Stomach (tissue), 9 donors: ENCODE data around the gene RBM15. TPM values are rescaled to one million over a fixed set of nuclear protein-coding genes. Genes with fewer than 3 reads are reported as not detected.

Source experiments
- DNase-seq, 2 donors: peaks; one replicate each; pipeline versions ENCODE4 v3.0.0 to v3.0.0-alpha.2; 2013 to 2019
- H3K27ac ChIP-seq, 5 donors: fragments of 200-600 bp in 4 of 5; sonication (generic) in 4 of 5; one replicate each; pipeline ENCODE4 v1.5.1; 2013 to 2019; ENCODE audit warnings: mild to moderate bottlenecking in 1 of 5, moderate library complexity in 1 of 5
- H3K27me3 ChIP-seq, 3 donors: fragments of 200-600 bp; sonication (generic); one replicate each; pipeline ENCODE4 v1.5.1; 2017 to 2019; ENCODE audit warnings: mixed run types in 1 of 3
- H3K36me3 ChIP-seq, 4 donors: fragments of 200-600 bp; sonication (generic); 1 replicate in 3 of 4; 2 replicates in 1 of 4; pipeline ENCODE4 v1.5.1; 2016 to 2019
- H3K4me1 ChIP-seq, 4 donors: fragments of 200-600 bp; sonication (generic); one replicate each; pipeline ENCODE4 v1.5.1; 2016 to 2019
- H3K4me3 ChIP-seq, 4 donors: fragments of 200-600 bp; sonication (generic) in 3 of 4; one replicate each; pipeline ENCODE4 v1.5.1; 2016 to 2019; ENCODE audit warnings: mild to moderate bottlenecking in 1 of 4
- H3K9me3 ChIP-seq, 4 donors: fragments of 200-600 bp; sonication (generic); one replicate each; pipeline ENCODE4 v1.5.1; 2016 to 2019
- EP300 ChIP-seq: sonication (generic); formaldehyde crosslinking; IDR thresholded peaks from one replicate; pipeline ENCODE4 v1.6.1; 2017; ENCODE audit warnings: antibody characterized with exemption
- POLR2A ChIP-seq, 4 donors: fragments of 450-650 bp; IDR thresholded peaks; one replicate each; pipeline ENCODE4 v1.6.1; 2016; ENCODE audit warnings: antibody characterized with exemption in 4 of 4, control low read depth in 2 of 4, mild to moderate bottlenecking in 1 of 4, moderate library complexity in 1 of 4
- POLR2AphosphoS5 ChIP-seq, 3 donors: sonication (generic); formaldehyde crosslinking; IDR thresholded peaks; one replicate each; pipeline ENCODE4 v1.6.1; 2016; ENCODE audit warnings: antibody characterized with exemption in 3 of 3
- WGBS, 5 donors: extraction: QIAGEN DNeasy Blood & Tissue Kit in 3 of 5; methylation state at CpG; one replicate each; pipeline versions ENCODE4 v1.1.5 to v1.1.7; 2013 to 2018; 5-methylcytosine and 5-hydroxymethylcytosine counted together
- intact Hi-C: fragments of 100-400 bp; cut with DNase I; formaldehyde crosslinking; loops from one replicate; pipeline ENCODE4 v1.15.1; 2023; ENCODE audit warnings: low total_unique reads
- polyA plus RNA-seq, 3 donors: library from polyadenylated mRNA; stranded (reverse); fragments of 200-250 nt; gene quantifications; one replicate each; pipeline ENCODE4 v1.2.3, GENCODE V29; 2013
- total RNA-seq, 5 donors: library from RNA; depleted of rRNA; stranded (reverse); fragments of >200 nt; gene quantifications; one replicate each; pipeline versions ENCODE4 v1.1.0 to v1.2.3, GENCODE V29; 2014 to 2016
- TF ChIP-seq, protein P1 (sequence below), 7 experiments: fragments of 450-650 bp in 4 of 7; fragments of 200-600 bp in 3 of 7; sonication (generic) in 3 of 7; IDR thresholded peaks; one replicate each; pipeline ENCODE4 v1.5.1; 2016 to 2019; ENCODE audit warnings: antibody characterized with exemption in 7 of 7, control low read depth in 2 of 7, mild to moderate bottlenecking in 1 of 7
- donor health status: healthy with polysubstance abuse.
- donor health status: Bipolar disorder and iron deficiency.
- donor health status: healthy.

The RBM15 gene
- total and polyA plus RNA-seq, 8 donors: 1.5 to 58.6 (median 34.1) TPM

DNA sequence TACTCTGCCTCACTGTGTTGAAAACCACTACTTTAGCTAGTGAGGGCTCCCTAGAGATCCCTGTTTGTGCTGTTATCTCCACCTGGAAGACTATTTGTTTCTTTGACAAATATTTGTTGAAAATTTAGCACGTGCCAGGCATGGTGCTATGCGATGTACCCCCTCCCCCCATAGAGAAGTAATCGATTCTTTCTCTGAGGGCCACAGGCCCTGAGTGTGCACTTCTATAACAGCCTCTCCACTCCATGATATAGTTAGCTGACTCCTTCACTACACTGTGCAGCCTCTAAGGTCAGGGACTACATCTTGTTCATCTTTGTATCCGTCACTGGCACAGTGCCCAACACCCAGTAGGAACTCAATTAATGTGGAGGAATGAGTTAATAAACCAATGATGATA lies 17.3 kb upstream of the RBM15 start:
- Histone ChIP-seq H3K27ac (no peak overlapping the region), H3K27me3 (no peaks in the 10 kb centered on the region), H3K9me3 (no peaks in the 10 kb centered on the region), H3K4me3 (no peak overlapping the region), H3K4me1 (no peaks in the 10 kb centered on the region), H3K36me3 (no peaks in the 10 kb centered on the region)
- intact Hi-C loops: no loop called here
- WGBS, 5 donors: 47 to 70% (median 52%) methylated on average over 4 of the region's 4 CpGs
- no peak for DNase-seq
- TF ChIP-seq POLR2AphosphoS5 (IDR thresholded peaks at IDR 0.05) (no peak), POLR2A (IDR thresholded peaks at IDR 0.05) (no peak), EP300 (no peak)
- TF ChIP-seq, protein P1, sequence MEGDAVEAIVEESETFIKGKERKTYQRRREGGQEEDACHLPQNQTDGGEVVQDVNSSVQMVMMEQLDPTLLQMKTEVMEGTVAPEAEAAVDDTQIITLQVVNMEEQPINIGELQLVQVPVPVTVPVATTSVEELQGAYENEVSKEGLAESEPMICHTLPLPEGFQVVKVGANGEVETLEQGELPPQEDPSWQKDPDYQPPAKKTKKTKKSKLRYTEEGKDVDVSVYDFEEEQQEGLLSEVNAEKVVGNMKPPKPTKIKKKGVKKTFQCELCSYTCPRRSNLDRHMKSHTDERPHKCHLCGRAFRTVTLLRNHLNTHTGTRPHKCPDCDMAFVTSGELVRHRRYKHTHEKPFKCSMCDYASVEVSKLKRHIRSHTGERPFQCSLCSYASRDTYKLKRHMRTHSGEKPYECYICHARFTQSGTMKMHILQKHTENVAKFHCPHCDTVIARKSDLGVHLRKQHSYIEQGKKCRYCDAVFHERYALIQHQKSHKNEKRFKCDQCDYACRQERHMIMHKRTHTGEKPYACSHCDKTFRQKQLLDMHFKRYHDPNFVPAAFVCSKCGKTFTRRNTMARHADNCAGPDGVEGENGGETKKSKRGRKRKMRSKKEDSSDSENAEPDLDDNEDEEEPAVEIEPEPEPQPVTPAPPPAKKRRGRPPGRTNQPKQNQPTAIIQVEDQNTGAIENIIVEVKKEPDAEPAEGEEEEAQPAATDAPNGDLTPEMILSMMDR (IDR thresholded peaks at IDR 0.05): no peak

DNA sequence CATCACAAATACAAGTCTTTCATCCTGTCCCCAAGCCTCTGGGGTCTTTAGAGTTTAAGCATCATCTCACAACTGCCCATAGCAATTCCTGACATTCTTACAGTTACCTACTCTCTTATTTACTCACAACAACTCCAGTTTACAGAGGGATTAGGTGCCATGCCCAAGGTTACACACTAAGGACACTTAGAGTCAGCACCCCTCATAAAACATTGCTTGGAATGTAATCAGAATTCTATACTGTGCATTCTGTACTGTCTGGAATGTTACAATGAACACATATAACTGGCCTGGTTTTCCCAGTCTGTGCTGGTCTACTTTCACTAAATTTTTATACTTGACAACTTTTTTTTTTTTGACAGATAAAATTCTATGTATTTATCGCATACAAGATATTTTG lies 14.5 kb upstream of the RBM15 start:
- Histone ChIP-seq H3K9me3 (no peaks in the 10 kb centered on the region), H3K4me3 (no peak overlapping the region), H3K27me3 (no peaks in the 10 kb centered on the region), H3K36me3 (no peaks in the 10 kb centered on the region), H3K4me1 (no peaks in the 10 kb centered on the region), H3K27ac (no peak overlapping the region)
- 73 to 100% (median 94%) methylated on average over 1 of the region's 1 CpG for WGBS, 5 donors
- no peak for DNase-seq
- intact Hi-C loops: no loop called here
- no peak for TF ChIP-seq POLR2AphosphoS5 (IDR thresholded peaks at IDR 0.05)
- TF ChIP-seq EP300: no peak
- TF ChIP-seq, protein P1 (IDR thresholded peaks at IDR 0.05): no peak
- no peak for TF ChIP-seq POLR2A (IDR thresholded peaks at IDR 0.05)

DNA sequence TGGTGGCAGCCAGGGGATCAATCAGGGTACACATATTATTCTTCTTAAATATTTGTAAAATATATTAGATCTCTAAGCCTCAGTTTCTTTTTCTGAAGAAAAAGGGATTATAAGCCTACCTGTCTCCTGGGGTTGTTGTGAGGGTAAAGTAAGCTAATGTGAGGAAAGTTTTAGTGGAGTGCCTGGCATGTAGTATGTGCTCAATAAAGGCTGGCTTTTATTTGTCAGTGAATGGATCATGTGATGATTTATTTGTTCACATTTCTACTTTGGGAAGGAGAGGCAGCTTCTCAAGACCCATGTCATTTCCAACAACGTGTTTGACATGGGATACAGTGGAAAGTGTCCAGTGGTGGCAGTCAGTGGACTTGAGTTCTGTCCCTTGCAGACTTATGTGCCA lies 12.4 kb upstream of the RBM15 start:
- H3K27ac ChIP-seq: no peak overlapping the region
- TF ChIP-seq EP300 (no peak), POLR2AphosphoS5 (IDR thresholded peaks at IDR 0.05) (no peak), POLR2A (IDR thresholded peaks at IDR 0.05) (no peak)
- TF ChIP-seq, protein P1 (IDR thresholded peaks at IDR 0.05): no peak
- H3K36me3 ChIP-seq: no peaks in the 10 kb centered on the region
- H3K4me1 ChIP-seq: peaks cover 0 to 5% (median 0%) of the 10 kb centered on the region in 4 donors
- no peak overlapping the region for H3K4me3 ChIP-seq
- intact Hi-C loops: no loop called here
- H3K27me3 ChIP-seq: no peaks in the 10 kb centered on the region
- no peak for DNase-seq
- WGBS, 5 donors: 46 to 74% (median 62%) methylated on average over 1 of the region's 1 CpG
- no peaks in the 10 kb centered on the region for H3K9me3 ChIP-seq

DNA sequence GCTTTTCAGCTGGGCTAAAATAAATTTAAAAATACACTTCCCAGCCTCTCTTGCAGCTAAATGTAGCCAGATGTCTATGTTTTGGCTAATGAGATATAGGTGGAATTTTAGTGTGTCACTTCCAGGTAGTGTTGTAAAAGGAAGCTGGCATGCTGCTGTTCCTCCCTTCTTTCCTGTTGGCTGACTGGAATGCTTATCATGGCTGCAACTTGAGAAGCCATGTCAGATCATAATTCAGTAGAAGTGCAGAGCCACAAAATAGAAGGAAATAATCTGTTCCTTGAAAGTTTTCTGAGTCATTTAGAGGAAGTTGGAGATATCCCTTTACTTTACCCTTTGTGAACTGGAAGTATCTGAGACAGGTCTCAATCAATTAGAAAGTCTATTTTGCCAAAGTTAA lies 10.9 kb upstream of the RBM15 start:
- Histone ChIP-seq H3K27me3 (no peaks in the 10 kb centered on the region), H3K4me3 (no peak overlapping the region), H3K27ac (no peak overlapping the region), H3K36me3 (no peaks in the 10 kb centered on the region), H3K4me1 (peaks cover 0 to 5% (median 0%) of the 10 kb centered on the region in 4 donors), H3K9me3 (no peaks in the 10 kb centered on the region)
- TF ChIP-seq POLR2AphosphoS5 (IDR thresholded peaks at IDR 0.05) (no peak), EP300 (no peak), POLR2A (IDR thresholded peaks at IDR 0.05) (no peak)
- TF ChIP-seq, protein P1 (IDR thresholded peaks at IDR 0.05): no peak
- DNase-seq: no peak
- intact Hi-C loops: no loop called here
